Nucleus accumbens (tissue), 56 donors: Measurements from ENCODE around the gene FAM136A.
"Not testable (repeated sequence)": the region's sequence is repeated elsewhere in the genome, so short reads cannot be mapped to it uniquely, and the experiment has no call there.

Experiments
- DNase-seq, 56 donors: peaks; one replicate each; lab custom pipeline; 2025; lab: John Stamatoyannopoulos, UW

The FAM136A gene

GRCh38 chr2:70300771-70301343, 1.0 kb downstream of the FAM136A start:
- DNase-seq = no peak

- DNase-seq = not testable (repeated sequence)
Observed at GRCh38 chr2:70297828-70298227, 4.0 kb downstream of the FAM136A start.

- DNase-seq = no peak
Observed at GRCh38 chr2:70283500-70284191, 18.2 kb downstream of the FAM136A start.

- DNase-seq = no peak
Observed at GRCh38 chr2:70282439-70282838, 19.4 kb downstream of the FAM136A start.

- no peak for DNase-seq
Observed at GRCh38 chr2:70280242-70280798, 21.5 kb downstream of the FAM136A start.

GRCh38 chr2:70270323-70270722, 31.5 kb downstream of the FAM136A start:
- DNase-seq = no peak

- DNase-seq = not testable (repeated sequence)
Observed at GRCh38 chr2:70269422-70270302, 32.2 kb downstream of the FAM136A start.

GRCh38 chr2:70266925-70267324, 34.9 kb downstream of the FAM136A start:
- not testable (repeated sequence) for DNase-seq

- DNase-seq = no peak
Observed at GRCh38 chr2:70261501-70261900, 40.4 kb downstream of the FAM136A start.

- peak in 32 of 56 donors; percentile 5 to 67 (median 46) for DNase-seq
Observed at GRCh38 chr2:70258532-70258875, 43.4 kb downstream of the FAM136A start.

- DNase-seq = no peak
Observed at GRCh38 chr2:70255637-70256314, 46.1 kb downstream of the FAM136A start.

GRCh38 chr2:70250434-70250833, 51.4 kb downstream of the FAM136A start:
- DNase-seq = no peak

GRCh38 chr2:70248181-70248847, 53.6 kb downstream of the FAM136A start, which contains the start of gene TIA1:
Gene TIA1, minus strand, starts transcription at chr2:70248628. Its CDS starts 198 bp downstream, at chr2:70248430.
- peak; percentile 40 to 97 (median 90) for DNase-seq

GRCh38 chr2:70247364-70248180, 54.3 kb downstream of the FAM136A start:
- no peak for DNase-seq
